ENCODE measurements around the gene ZNF143. TPM values are rescaled to one million over a fixed set of nuclear protein-coding genes. Genes with fewer than 3 reads are reported as not detected.

The ZNF143 gene
- total RNA-seq (2022; extraction: Qiagen RNA extraction): 8.3 to 10.7 TPM (median 9.1 TPM) in 5 replicates

GRCh38 chr11:9460322-9461062 is at the start of gene ZNF143:
ZNF143 (plus strand) TSS chr11:9461012; CDS start chr11:9471309, 10,297 bp downstream.

GRCh38 chr11:9573052-9573774 is 112.4 kb downstream of the ZNF143 start, which contains the start of gene WEE1:
WEE1 (plus strand) TSS chr11:9573670; CDS start chr11:9573934, 264 bp downstream.

Other genes with a start within 250 kb of the ZNF143 start
- 30.4 to 53.9 TPM (median 37.6 TPM) in 5 replicates for gene DENND5A, start 195.7 kb upstream of the ZNF143 start, total RNA-seq (2022; extraction: Qiagen RNA extraction)
- gene TMEM41B, start 146.4 kb upstream of the ZNF143 start, total RNA-seq (2022; extraction: Qiagen RNA extraction): 19.4 to 22.3 TPM (median 21.4 TPM) in 5 replicates
- 79.0 to 107 TPM (median 90.3 TPM) in 5 replicates for gene IPO7, start 76.4 kb upstream of the ZNF143 start, total RNA-seq (2022; extraction: Qiagen RNA extraction)
- 17.8 to 23.7 TPM (median 18.2 TPM) in 5 replicates for gene WEE1, start 112.7 kb downstream of the ZNF143 start, total RNA-seq (2022; extraction: Qiagen RNA extraction)
- gene SWAP70, start 203.1 kb downstream of the ZNF143 start, total RNA-seq (2022; extraction: Qiagen RNA extraction): 25.2 to 33.5 TPM (median 27.4 TPM) in 5 replicates